AML-193 (cell line): ENCODE measurements around the gene INPP4B.
"Not testable (repeated sequence)": the region's sequence is repeated elsewhere in the genome, so short reads cannot be mapped to it uniquely, and the experiment has no call there.

Source experiments
- DNase-seq, 2 experiments: peaks; one replicate each; lab custom pipeline; 2025; lab: John Stamatoyannopoulos, UW

Gene INPP4B

DNA sequence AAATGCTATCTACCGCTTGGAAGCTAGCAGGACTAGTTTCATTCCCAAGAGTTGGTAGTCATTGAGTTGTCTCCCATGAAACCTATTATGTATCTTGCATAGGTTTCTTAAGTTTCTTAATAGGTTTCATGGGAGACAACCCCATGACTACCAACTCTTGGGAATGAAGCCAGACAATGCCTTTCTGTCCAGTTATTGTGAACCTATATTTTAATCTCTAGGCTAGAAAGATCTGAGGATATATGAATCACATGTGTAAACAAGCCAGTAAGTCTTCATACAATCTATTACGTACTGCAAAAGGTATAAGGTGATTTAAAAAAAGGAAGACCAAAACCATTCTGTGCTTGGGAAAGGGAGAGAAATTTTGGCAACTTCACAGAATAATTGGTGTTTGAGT is 162.6 kb downstream of the INPP4B start:
- no peak for DNase-seq

- no peak for DNase-seq
Measured at GRCh38 chr4:142671516-142671915, 174.6 kb downstream of the INPP4B start.

- no peak for DNase-seq
Measured at GRCh38 chr4:142663828-142664227, 182.3 kb downstream of the INPP4B start.

DNA sequence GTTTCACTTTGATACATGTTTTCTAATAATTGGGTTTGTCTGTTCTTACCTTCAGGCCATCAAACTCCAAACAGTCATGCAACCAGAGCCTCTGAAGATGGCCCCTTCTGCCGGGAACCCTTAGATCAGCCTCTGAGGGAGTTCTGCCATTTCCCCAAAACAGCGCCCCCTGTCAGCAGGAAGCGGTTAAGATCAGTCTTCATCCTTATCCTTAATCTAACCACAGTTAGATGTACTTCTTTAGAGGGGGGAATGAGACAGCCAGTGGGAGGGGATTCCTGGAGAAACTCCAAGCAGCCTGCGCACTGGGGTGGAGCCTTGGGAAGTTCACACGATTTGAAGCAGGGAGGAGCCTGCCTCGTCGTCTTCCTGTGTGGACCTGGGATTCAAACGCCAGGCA is 185.4 kb downstream of the INPP4B start:
- DNase-seq = no peak

GRCh38 chr4:142656178-142656577 is 189.9 kb downstream of the INPP4B start:
- no peak for DNase-seq

DNA sequence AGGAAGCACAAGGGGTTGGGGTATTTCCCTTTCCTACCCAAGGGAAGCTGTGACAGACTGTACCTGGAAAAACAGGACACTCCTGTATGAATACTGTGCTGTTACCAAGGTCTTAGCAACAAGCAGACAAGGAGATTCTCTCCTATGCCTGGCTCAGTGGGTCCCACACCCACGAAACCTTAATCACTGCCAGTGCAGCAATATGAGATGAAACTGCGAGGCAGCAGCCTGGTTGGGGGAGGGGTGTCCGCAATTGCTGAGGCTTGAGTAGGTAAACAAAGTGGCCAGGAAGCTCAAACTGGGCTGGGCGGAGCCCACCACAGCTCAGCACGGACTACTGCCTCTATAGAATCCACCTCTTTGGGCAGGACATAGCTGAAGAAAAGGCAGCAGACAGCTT is 197.7 kb downstream of the INPP4B start:
- DNase-seq = no peak

GRCh38 chr4:142645475-142646108 is 200.5 kb downstream of the INPP4B start:
- no peak for DNase-seq

DNA sequence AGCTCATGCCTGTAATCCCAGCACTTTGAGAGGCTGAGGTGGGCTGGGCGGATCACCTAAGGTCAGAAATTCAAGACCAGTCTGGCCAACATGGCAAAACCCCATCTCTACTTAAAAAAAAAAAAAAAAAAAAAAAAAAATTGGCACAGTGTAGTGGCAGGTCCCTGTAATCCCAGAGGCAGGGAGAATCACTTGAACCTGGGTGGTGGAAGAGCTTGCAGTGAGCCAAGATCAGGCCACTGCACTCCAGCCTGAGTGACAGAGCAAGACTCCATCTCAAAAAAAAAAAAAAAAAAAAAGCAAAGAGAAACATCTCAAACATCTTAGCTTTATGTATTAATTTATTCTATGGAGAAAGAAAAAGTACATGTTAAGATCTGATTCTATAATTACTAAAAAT is 201.5 kb downstream of the INPP4B start:
- DNase-seq = not testable (repeated sequence)

DNA sequence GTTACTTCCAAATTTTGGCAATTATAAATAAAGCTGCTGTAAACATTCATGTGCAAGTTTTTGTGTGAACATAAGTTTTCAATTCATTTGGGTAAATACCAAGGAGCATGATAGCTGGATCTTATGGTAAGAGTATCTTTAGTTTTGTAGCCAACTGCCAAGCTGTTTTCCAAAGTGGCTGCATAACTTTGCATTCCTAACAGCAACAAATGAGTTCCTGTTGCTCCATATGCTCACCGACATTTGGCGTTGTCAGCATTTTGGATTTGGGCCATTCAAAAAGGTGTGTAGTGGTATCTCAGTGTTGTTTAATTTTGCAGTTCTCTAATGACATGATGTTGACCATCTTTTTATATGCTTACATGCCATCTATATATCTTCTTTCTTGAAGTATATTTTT is 208.5 kb downstream of the INPP4B start:
- no peak for DNase-seq

GRCh38 chr4:142631836-142632235 is 214.3 kb downstream of the INPP4B start:
- no peak for DNase-seq

- DNase-seq = no peak
Measured at GRCh38 chr4:142615324-142615665, 230.8 kb downstream of the INPP4B start.

DNA sequence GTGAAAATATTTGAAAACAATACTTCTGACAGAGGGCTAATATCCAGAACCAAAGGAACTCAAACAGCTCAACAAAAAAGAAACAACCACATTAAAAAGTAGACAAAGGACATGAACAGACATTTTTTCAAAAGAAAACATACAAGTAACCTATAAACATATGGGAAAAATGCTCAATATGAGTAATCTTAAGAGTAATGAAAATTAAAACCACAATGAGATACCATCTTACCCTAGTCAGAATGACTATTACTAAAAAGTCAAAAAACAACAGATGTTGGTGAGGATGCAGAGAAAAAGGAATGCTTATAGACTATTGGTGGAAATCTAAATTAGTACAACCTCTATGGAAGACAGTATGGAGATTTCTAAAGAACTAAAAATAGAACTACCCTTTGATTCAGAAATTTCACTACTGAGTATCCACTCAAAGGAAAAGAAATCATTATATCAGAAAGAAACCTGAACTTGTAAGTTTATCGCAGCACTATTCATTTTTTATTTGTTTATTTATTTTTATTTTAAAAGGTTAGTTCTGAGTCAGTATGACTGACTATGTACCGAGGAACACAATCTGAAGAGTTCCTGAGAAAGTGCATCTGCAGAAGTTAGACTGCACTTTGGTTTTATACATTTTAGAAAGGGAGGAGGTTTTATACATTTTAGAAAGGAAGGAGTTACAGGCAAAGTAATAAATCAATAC is 231.3 kb downstream of the INPP4B start:
- DNase-seq = no peak

DNA sequence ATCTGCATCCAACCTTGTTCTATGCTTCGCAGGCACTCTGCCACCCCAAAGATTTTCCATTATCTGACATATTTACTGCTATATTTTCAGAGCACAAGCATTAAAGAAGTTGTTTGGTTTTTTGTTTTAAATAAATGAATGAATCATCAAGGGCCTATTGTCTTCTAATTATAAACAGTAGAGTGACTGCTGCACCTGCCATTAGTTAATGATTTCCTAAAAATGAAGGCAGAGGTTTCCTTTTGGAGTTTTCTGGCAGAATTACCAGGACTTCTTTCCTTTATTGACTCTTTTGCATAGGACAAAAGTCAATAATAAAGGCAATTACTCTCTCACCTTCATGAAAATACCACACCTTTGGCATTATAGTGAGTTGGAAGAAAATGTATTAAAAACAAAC is 238.1 kb downstream of the INPP4B start:
- DNase-seq = no peak

DNA sequence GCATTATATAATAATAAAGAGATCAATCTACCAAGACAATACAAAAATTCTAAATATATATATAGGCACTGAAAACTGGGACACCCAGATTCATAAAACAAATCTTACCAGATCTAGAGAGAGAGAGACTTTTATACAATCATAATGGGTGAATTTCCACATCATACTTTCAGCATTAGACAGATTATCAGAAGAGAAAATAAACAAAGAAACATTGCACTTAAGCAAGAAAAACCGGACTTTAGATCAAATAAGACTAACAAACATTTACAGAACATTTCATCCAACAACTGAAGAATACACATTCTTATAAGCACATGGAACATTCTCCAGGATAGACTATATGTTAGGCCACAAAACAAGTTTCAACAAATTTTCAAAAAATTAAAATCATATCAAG is 245.1 kb downstream of the INPP4B start:
- DNase-seq = no peak

DNA sequence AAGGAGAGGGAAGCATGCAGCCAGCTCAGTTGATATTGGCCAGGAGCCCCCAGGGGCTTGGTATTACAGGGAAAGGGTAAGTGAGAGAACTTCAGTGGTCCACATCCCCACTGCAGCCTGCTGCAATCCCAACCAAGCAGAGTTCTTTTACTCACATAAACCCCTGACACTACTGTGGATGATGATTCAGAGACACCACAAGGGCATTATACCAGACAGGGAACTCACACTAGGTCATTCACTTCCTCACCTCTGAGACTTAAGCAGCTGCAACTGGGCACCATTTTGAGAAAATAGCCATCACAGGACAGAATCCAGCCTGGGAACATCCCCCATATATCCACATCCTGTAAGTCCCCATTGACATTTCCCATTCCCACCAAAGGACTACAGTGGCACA is 248.0 kb downstream of the INPP4B start:
- DNase-seq = no peak

DNA sequence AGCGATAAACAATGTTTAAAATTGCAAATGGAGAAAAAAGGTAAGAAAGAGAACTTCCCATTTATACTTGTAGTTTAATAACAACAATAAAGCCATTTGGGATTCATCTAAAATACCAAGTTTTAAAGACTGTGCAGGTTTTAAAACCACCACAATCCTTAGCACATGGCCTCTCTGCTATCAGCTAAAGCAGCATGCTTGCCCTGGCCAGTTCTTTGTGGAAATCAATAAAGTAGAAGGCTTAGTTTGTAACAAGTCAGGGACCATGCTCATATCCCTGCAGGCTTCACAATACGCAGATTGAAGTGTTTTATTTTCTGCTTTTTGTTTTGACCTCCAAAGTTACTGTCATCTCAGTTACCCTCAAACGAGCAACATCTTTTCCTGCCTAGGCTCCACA is 249.5 kb downstream of the INPP4B start:
- DNase-seq = no peak

DNA sequence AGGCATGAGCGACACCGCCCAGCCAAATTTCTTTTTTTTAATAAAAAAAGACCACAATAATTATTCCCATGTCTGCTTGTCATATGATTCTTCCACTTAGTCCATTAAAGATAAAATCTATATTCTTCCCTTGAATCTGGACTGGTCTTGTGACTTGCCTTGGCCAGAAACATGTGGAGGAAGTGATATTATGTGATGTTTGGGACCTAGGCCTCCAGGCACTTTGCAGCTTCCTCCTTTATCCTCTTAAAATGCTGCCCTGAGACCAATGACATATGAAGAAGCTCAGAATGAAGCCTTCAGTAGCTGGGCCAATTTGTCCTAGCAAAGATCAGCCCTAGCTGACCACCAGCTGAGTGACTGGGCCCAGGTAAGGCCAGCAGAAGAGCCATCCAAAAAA is 250.0 kb downstream of the INPP4B start:
- no peak for DNase-seq

GRCh38 chr4:142595222-142595871 is 250.8 kb downstream of the INPP4B start:
- DNase-seq = no peak

GRCh38 chr4:142585411-142585810 is 260.7 kb downstream of the INPP4B start:
- no peak for DNase-seq

- DNase-seq = no peak
Measured at GRCh38 chr4:142583708-142584107, 262.4 kb downstream of the INPP4B start.

- no peak for DNase-seq
Measured at GRCh38 chr4:142582340-142582739, 263.8 kb downstream of the INPP4B start.

DNA sequence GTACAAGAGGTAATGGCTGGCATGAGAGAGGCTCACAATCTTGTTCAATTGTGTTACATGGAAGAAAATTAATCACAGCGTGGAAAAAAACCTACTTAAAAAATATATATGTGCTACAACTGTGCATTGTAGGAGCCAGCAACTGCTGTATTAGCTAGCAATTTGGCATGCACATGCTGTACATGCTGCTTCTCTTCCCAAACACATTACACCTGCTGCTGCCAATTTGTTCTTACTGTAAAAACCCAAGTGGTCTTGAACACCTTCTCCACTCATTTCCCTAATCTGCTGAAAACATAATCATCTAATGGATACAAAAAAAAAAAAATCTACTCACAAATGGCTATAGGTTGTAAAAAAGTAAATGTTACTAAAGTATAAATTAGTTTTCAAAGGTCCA is 264.2 kb downstream of the INPP4B start:
- no peak for DNase-seq

- DNase-seq = no peak
Measured at GRCh38 chr4:142579443-142579842, 266.7 kb downstream of the INPP4B start.

DNA sequence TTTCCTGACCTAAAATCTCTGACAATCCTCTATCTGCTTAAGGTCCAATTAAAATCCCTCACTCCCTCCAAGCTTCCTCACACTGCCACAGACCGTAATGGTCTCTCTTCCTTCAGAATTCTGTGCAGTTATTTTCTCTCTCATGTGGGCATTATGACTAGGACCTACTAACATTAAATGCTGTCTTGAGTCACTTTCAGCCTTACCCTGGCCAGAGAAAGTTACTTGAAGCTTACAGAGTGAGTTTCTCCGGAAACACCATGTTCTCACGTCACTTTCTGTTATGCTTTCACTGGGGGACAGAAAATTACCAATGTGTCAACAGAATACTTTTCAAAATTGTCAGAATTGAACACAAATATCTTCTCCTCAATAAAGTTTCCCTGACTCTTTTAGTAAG is 271.8 kb downstream of the INPP4B start:
- no peak for DNase-seq
